Fibroblast of the conjunctiva (primary cell): ENCODE measurements around the gene CLK2.
"Not testable (repeated sequence)": the region's sequence is repeated elsewhere in the genome, so short reads cannot be mapped to it uniquely, and the experiment has no call there.

ENCODE experiments used
- DNase-seq: peaks from one replicate; pipeline ENCODE4 v3.0.0-alpha.2; 2010; ENCODE audit warnings: low read depth

The CLK2 gene

DNA sequence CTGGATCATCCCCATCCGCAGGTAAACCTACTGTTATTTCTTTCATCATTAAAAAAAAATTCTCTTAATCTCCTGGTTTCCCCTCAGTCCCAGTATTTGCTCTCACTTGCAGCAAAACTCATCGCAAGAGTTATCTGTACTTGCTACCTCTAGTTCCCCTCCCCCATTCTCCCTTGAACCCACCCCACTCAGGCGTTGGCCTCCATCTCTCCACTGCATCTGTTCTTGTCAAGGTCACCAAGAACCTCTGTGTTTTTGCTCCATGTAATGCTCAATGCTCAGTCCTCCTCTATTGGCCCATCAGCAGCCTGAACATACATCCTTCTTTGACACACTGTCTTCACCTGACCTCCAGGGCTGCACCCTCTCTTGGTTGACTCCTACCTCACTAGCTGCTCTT is 23.4 kb upstream of the CLK2 start:
- no peak for DNase-seq

GRCh38 chr1:155295942-155296267 is 22.6 kb upstream of the CLK2 start:
- DNase-seq = no peak

DNA sequence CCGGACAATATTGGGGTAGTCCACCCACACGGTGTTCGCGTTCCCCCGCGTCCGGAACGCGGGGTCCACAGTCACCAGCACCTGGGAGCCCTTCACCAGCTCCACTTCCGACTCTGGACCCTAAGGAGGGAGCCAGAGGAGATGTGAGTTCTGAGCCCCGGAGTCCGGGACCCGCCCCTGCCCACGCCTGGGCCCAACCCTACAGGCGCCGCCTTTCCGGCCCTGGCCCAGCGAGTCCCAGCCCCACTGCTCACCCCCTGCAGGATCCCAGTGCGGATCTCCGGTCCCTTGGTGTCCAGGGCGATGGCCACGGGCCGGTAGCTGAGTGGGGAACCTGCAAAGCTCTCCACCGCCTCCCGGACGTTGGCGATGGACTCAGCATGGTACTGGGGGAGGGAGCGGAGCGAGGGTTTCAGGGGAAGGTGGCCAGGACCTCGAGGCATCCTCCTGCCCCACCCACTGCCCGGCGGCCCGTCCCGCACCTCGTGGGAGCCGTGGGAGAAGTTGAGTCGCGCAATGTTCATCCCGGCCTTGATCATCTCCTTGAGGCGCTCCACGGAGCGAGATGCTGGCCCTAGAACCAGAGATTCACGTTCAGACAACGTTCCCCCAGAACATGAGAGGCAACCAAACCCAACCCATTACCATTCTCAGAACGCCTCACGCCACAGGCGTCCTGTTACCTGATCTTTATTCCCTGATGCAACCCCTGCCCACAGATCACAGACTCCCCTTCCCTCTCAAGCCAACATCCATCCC is 22.1 kb upstream of the CLK2 start:
- no peak for DNase-seq

DNA sequence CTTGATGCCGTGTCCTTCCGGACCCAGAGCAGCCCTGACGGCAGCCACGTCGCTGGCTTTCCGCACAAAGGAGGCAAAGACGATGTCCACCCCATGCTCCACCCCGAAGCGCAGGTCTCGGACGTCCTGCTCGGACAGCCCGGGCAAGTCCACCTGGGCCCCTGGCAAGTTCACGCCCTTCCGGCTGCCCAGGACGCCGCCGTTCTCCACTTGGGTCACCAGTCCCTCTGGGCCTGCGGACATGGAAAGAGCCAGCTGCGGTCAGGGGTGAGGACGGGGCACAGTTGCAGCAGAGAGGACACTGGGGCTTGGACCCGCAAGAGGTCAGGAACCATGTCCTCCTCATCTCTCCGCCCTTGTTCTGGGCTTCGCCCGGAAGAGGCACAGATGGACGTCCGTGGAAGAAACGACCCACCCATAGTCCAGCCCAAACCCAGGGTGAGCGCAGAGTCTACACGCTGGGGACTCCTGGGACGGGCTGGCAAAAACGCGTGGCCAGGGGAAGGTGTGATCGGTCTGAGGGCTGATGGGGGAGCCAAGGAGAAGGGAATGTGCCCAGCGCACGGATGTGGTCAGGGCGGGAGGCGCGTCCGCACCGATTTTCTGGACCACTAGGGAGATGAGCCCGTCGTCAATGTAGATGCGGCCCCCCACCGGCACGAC is 21.3 kb upstream of the CLK2 start:
- no peak for DNase-seq

- DNase-seq = no peak
Observed at GRCh38 chr1:155293086-155293749, 19.9 kb upstream of the CLK2 start.

GRCh38 chr1:155291006-155291405 is 17.7 kb upstream of the CLK2 start:
- DNase-seq = not testable (repeated sequence)

GRCh38 chr1:155287987-155288543 is 14.8 kb upstream of the CLK2 start:
- no peak for DNase-seq

DNA sequence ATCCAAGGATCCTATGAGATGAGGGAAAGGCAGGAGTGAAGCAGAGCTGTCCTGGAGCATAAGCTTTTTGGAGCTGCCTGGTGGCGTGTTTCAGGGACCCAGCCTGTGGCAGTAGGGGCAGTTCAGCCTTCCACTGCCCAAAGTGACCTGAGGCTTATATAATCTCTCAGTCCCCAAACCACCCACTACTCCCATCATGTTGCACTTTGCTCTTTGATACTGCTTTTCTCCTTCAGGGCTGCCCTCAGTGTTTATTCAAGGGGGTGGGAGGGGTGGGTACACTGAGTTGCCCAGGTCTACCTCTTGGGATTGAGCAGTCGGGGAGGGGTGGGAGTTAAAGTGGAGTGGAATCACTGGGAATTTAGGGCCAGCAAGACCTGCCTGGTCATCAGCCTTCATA is 13.2 kb upstream of the CLK2 start:
- DNase-seq = no peak

DNA sequence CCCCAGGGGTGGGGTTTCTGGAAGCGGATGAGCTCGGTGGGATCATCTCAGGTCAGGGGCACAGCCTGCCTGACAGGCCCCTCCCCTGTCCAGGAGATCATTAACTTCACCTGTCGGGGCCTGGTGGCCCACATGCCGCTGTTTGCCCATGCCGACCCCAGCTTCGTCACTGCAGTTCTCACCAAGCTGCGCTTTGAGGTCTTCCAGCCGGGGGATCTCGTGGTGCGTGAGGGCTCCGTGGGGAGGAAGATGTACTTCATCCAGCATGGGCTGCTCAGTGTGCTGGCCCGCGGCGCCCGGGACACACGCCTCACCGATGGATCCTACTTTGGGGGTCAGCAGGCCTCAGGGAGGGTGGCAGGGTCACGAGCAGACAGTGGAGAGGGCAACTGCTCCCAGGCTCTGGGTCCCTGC is 12.3 kb upstream of the CLK2 start:
- no peak for DNase-seq

- DNase-seq = no peak
Observed at GRCh38 chr1:155285063-155285462, 11.8 kb upstream of the CLK2 start.

- DNase-seq = no peak
Observed at GRCh38 chr1:155284476-155284875, 11.2 kb upstream of the CLK2 start.

DNA sequence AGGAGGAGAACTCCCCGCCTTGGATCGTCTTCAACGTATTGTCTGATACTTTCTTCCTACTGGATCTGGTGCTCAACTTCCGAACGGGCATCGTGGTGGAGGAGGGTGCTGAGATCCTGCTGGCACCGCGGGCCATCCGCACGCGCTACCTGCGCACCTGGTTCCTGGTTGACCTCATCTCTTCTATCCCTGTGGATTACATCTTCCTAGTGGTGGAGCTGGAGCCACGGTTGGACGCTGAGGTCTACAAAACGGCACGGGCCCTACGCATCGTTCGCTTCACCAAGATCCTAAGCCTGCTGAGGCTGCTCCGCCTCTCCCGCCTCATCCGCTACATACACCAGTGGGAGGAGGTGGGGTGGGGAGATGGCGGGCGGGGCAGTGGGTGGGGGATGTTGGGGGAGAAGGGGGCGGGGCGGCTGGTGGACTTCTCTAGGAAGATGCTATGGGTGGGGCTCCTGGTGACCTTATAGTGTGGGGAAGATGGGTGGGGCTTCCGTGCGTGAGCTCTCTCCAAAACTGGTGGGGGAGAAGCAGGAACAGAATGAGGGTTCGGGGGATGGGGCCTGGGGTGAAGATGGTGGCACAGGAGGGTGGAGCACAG is 9.3 kb upstream of the CLK2 start:
- no peak for DNase-seq

DNA sequence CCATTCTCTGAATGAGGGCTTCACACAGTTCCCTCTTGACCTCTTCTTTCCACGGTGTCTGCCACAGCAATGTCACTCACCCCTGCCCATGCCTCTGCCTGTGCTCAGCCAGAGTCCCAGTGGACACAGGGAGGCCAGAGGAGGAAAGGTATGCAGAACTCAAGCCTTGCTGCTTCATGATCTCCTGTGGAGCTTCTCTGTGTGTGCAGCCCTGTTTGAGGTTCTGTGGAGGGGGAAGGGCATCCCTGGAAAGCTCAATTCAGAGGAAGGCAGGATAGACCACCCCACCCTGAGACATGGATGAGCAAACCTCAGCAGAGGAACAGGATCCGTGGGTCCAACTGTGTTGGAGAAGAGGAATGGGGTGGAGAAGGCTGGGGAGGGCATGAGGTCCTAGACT is 6.0 kb upstream of the CLK2 start:
- no peak for DNase-seq

DNA sequence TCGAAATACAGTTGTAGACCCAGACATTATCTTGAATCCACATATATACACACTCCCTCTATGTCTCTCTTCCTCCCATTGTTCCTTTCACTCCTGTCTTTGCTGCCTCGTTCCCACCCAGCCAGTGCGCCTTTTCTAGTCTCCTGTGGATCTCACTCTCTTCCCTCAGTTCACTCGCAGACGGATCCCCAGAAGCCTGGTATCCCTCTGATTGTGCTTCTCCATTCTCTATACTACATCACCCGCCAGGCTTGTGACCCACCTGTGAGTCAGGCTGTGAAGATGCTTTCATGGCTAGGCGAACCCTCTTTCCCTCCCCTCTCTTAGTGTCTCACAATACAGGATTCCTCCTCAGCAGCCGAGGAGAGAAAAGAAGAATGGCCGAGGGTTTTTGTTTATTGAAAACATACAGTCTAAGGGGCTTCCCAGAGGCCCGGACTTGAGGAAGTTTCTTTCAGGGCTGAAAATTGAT is 5.4 kb upstream of the CLK2 start:
- DNase-seq = no peak

GRCh38 chr1:155277902-155278688 is 4.8 kb upstream of the CLK2 start:
- DNase-seq = no peak

- DNase-seq = peak; percentile 92
Observed at GRCh38 chr1:155277070-155277901, 4.0 kb upstream of the CLK2 start, which contains the start of gene HCN3. Gene HCN3 (plus strand): TSS chr1:155277463. CDS start chr1:155277591, 128 bp downstream.

DNA sequence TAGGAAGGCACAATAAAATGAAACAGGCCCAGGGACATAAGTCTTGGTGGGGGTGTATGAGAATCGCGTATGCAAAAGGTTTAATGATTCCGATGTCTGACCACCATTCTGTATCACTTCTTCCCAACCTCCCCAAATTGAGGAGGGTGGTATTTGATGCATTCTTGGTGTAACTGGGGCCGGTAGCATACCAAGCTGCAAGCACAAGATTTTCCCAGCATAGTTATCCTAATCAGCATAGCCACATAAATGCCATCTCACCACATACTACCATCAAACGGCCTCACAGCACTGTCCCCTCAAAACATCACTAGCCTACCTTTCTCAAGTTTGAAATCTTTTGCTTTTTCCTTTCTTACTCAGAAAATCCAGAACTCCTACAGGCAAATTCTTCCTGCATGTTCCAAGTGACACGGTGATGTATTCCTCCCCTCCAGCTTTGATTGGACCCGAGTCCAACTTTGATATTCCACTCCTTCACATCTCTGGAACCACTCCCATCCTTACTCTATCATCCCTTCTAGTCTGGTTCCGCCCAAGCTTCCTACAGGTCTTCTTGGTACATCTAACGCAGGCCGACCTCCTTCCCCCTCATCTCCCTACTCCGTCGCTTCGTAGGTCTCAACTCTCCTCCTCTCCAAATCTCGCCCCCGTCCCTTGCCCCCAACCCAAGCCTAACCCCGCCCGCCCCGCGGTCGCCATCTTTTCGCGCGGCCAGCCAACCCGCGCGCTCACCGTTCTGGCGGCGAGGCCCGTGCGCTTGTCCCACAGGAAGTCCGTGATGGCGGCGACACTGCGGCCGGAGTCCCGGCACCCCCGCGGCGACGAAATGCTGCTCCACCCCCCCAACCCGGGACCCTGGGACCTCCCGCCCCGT is 600 bp downstream of the CLK2 start:
- peak; percentile 39 for DNase-seq

GRCh38 chr1:155269381-155269780 is 3.9 kb downstream of the CLK2 start:
- no peak for DNase-seq

DNA sequence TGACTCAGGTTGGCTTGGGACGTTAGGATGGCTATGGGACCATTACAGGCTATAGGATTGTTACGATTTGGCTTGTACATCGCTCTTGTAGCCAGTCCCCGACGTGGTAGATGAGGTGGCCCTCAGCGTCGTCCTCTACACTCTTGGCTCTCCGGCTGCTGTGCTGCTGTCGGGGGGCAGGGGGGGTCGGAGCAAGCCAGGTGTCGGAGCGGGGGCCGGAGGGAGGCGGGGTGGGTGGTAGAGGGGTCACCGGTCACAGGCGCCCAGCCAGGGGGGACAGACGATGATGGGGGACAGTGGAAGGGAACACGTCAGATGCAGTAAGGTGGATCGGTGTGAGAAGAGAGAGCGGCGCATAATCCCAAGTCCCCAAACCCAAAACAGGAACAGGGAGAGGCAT is 4.7 kb downstream of the CLK2 start:
- DNase-seq = no peak

- no peak for DNase-seq
Observed at GRCh38 chr1:155267373-155267772, 5.9 kb downstream of the CLK2 start.
